Gastroesophageal sphincter (tissue), 4 donors: ENCODE measurements around the gene ZACN. TPM values are rescaled to one million over a fixed set of nuclear protein-coding genes. Genes with fewer than 3 reads are reported as not detected.

Experiments
- ATAC-seq: fragments of 150-250 bp; one replicate; pipeline ENCODE4 v1.9.1; 2016; ENCODE audit warnings: mild to moderate bottlenecking, moderate library complexity
- H3K27ac ChIP-seq, 4 donors: fragments of 200-600 bp; sonication (generic) in 3 of 4; 1 replicate in 3 of 4; 2 replicates in 1 of 4; pipeline ENCODE4 v1.5.1; 2016 to 2019
- H3K27me3 ChIP-seq: fragments of 200-600 bp; sonication (generic); one replicate; pipeline ENCODE4 v1.5.1; 2019
- H3K36me3 ChIP-seq, 2 donors: fragments of 200-600 bp; sonication (generic); one replicate each; pipeline ENCODE4 v1.5.1; 2019; ENCODE audit warnings: control low read depth in 1 of 2
- H3K4me1 ChIP-seq, 3 donors: fragments of 200-600 bp; sonication (generic); 1 replicate in 2 of 3; 2 replicates in 1 of 3; pipeline ENCODE4 v1.5.1; 2016 to 2019; ENCODE audit warnings: control low read depth in 2 of 3
- H3K4me3 ChIP-seq, 2 donors: fragments of 200-600 bp; sonication (generic); one replicate each; pipeline ENCODE4 v1.5.1; 2019; ENCODE audit warnings: mild to moderate bottlenecking in 1 of 2, moderate library complexity in 1 of 2
- H3K9me3 ChIP-seq, 3 donors: fragments of 200-600 bp; sonication (generic); one replicate each; pipeline ENCODE4 v1.5.1; 2017 to 2019; ENCODE audit warnings: control low read depth in 2 of 3
- EP300 ChIP-seq: sonication (generic); formaldehyde crosslinking; IDR thresholded peaks from one replicate; pipeline ENCODE4 v1.6.1; 2017; ENCODE audit warnings: antibody characterized with exemption, mild to moderate bottlenecking
- POLR2A ChIP-seq, 2 donors: fragments of 450-650 bp; IDR thresholded peaks; one replicate each; pipeline ENCODE4 v1.6.1; 2017; ENCODE audit warnings: antibody characterized with exemption in 2 of 2, mild to moderate bottlenecking in 2 of 2, moderate library complexity in 1 of 2
- POLR2AphosphoS5 ChIP-seq: sonication (generic); formaldehyde crosslinking; IDR thresholded peaks from one replicate; pipeline ENCODE4 v1.6.1; 2017; ENCODE audit warnings: antibody characterized with exemption
- WGBS, 2 donors: methylation state at CpG; one replicate each; pipeline ENCODE4 v1.1.5; 2018; ENCODE audit warnings: low coverage in 1 of 2; 5-methylcytosine and 5-hydroxymethylcytosine counted together
- total RNA-seq, 4 donors: library from RNA; depleted of rRNA; stranded (reverse); fragments of >200 nt; gene quantifications; one replicate each; pipeline ENCODE4 v1.1.0, GENCODE V29; 2016
- TF ChIP-seq, protein P1 (sequence below), 4 experiments: fragments of 200-600 bp in 2 of 4; fragments of 450-650 bp in 2 of 4; sonication (generic) in 1 of 4; IDR thresholded peaks; one replicate each; pipeline ENCODE4 v1.5.1; 2017 to 2019; ENCODE audit warnings: antibody characterized with exemption in 4 of 4, mild to moderate bottlenecking in 2 of 4, moderate library complexity in 2 of 4

Gene ZACN
- total RNA-seq, 4 donors from 2014 or later = not detected

DNA sequence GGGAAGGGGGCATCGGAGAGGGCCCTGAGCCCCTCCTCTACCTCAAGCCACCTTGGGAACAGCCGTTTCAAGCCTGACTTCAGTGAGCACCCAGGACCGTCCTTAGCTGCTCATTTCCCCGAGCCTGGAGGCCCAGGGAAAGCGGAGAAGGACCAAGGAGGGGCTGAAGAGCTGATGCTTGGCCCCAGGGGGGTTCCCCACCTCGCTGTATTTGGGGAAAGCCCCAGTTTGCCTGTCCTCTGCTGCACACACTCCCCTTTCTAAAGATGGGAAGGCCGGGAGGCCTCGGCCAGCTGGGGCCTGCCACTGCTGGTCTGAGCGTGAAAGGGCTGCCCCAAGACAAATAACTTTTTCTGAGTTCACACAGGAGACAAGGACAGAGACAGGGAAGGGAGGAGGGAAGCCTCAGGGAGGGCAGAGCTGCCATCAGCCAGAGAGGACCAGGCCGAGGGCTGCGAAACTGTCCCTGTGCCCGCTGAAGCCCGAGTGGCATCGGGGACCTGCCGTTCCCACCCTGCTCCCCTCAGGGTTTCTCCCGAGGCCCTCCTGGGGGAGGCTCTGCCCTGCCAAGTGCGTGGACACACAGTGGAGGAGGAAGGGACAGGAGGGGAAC is 11.6 kb downstream of the ZACN start:
- TF ChIP-seq POLR2A (IDR thresholded peaks at IDR 0.05) = no peak
- H3K27me3 ChIP-seq = no peaks in the 10 kb centered on the region
- no peak for ATAC-seq
- no peaks in the 10 kb centered on the region for H3K4me1 ChIP-seq
- H3K27ac ChIP-seq = no peak overlapping the region
- H3K36me3 ChIP-seq = peaks cover 0 to 100% of the 10 kb centered on the region in 2 donors
- H3K4me3 ChIP-seq = no peak overlapping the region
- H3K9me3 ChIP-seq = no peaks in the 10 kb centered on the region
- WGBS, 2 donors = 87 to 100% methylated on average over 2 to 6 of the region's 17 CpGs

DNA sequence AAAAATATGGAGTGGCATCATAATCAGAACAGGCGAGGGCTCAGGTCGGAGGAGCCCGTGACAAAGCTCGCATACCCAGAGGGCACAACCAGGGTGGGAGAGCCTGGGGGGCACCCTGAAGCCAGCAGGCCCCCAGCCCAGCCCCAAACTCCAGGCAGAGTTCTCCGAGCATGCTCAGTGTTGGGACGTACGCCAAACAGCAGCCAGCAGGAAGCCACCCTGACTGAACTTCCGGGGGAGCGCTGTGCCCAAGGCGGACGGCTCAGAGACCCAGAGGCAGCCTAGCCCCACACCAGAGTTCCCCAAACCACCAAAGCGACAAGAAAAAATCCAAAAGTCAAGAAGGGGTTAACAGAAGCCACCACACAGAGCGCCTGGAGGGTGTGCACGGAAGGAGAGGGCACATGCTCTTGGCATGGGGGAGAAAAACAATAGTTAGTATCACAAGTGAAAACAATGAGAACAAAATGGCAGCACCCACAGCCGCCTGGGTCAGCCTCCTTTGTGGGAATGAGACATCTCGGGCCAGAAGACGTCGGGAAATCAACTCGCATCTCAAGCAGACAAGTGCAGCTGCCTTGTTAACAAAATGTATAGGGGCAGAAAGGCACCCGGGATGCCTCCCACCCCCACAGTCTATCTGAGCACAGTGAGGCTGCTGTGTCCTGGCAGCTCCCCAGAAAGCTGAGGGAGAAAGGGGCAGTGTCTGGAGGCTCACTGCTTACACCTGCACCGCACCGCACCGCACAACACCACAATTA is 12.7 kb downstream of the ZACN start:
- 71 to 72% methylated on average over 7 to 12 of the region's 23 CpGs for WGBS, 2 donors
- Histone ChIP-seq H3K4me1 (no peaks in the 10 kb centered on the region), H3K36me3 (peaks cover 0 to 100% of the 10 kb centered on the region in 2 donors), H3K27ac (no peak overlapping the region), H3K27me3 (no peaks in the 10 kb centered on the region), H3K9me3 (no peaks in the 10 kb centered on the region), H3K4me3 (no peak overlapping the region)
- no peak for ATAC-seq
- TF ChIP-seq EP300 (no peak), POLR2A (IDR thresholded peaks at IDR 0.05) (no peak), POLR2AphosphoS5 (no peak)
- TF ChIP-seq, protein P1, sequence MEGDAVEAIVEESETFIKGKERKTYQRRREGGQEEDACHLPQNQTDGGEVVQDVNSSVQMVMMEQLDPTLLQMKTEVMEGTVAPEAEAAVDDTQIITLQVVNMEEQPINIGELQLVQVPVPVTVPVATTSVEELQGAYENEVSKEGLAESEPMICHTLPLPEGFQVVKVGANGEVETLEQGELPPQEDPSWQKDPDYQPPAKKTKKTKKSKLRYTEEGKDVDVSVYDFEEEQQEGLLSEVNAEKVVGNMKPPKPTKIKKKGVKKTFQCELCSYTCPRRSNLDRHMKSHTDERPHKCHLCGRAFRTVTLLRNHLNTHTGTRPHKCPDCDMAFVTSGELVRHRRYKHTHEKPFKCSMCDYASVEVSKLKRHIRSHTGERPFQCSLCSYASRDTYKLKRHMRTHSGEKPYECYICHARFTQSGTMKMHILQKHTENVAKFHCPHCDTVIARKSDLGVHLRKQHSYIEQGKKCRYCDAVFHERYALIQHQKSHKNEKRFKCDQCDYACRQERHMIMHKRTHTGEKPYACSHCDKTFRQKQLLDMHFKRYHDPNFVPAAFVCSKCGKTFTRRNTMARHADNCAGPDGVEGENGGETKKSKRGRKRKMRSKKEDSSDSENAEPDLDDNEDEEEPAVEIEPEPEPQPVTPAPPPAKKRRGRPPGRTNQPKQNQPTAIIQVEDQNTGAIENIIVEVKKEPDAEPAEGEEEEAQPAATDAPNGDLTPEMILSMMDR (IDR thresholded peaks at IDR 0.05) = no peak

DNA sequence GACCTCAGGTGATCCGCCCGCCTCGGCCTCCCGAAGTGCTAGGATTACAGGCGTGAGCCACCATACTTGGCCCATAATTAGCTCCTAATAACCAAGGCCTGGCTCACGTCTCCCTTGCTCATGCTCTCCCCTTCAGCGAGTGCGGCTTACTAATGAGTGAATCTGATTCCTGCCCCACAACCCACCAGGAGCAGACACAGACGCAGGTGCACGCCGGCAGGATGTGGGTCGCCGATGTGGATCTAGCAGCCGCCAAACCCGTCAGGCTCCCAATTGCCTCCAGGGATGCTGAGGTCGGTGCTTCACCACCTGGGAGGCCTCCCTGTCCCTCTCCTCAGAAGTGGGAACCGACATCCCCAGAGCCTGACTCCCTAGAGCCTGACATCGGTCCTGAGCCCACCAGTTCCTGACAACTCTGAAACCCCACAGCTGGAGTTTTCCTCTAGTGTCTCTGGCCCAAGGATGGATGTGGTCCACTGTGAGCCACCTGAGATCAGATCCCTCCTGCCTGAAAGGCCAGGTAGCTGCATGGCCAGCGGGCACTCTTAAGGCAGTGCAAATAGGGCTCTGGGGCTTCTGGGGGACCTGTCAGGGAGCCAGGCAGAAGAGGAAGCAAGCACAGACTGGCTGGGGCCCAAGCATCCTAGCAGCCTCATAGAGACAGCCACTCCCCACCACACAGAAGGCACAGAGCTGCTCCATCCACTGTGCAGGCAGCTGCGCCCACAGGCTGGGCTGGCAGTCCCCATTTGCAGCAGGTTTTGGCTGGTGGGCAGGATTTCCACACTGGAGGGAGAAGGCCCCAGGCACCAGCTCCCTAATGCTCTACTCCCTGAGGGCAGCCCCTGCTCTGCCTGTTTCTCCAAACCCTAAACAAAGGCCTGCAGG is 13.8 kb downstream of the ZACN start:
- peaks cover 0 to 100% of the 10 kb centered on the region in 2 donors for H3K36me3 ChIP-seq
- 82% methylated on average over 8 of the region's 20 CpGs; no CpG with 5 or more reads in 1 of the 2 donors for WGBS, 2 donors
- no peaks in the 10 kb centered on the region for H3K4me1 ChIP-seq
- no peak overlapping the region for H3K4me3 ChIP-seq
- no peaks in the 10 kb centered on the region for H3K9me3 ChIP-seq
- TF ChIP-seq POLR2AphosphoS5 = no peak
- H3K27me3 ChIP-seq = no peaks in the 10 kb centered on the region
- H3K27ac ChIP-seq = no peak overlapping the region
- no peak for ATAC-seq

DNA sequence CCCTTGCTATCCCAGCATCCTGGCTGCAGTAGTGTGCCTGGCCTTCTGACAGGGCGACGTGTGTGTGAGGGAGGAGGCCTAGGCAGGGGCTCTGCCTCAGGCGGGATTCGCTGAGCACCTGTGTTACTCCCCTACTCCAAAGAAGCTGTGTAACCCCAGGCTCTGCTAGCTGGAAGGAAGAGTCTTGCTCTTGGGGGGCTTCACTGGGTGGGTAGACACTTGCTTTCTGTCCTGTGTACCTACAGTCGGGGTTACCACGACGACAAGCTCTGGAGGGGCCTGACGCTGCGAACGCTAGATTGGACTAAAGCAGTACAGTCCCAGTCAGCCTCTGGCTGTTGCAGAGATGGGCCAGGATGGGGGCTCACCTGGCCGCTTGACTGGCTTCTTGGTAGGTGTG is 15.1 kb downstream of the ZACN start:
- Histone ChIP-seq H3K36me3 (peaks cover 0 to 100% of the 10 kb centered on the region in 2 donors), H3K27ac (no peak overlapping the region), H3K4me3 (no peak overlapping the region), H3K27me3 (no peaks in the 10 kb centered on the region), H3K4me1 (no peaks in the 10 kb centered on the region), H3K9me3 (no peaks in the 10 kb centered on the region)
- TF ChIP-seq POLR2AphosphoS5 (no peak), EP300 (no peak)
- no CpG with 5 or more reads among the region's 11 CpGs for WGBS, 2 donors
- ATAC-seq = no peak

GRCh38 chr17:76095943-76096342 is 17.0 kb downstream of the ZACN start:
- H3K9me3 ChIP-seq = no peaks in the 10 kb centered on the region
- 78 to 79% methylated on average over 5 to 11 of the region's 13 CpGs for WGBS, 2 donors
- TF ChIP-seq EP300 = no peak
- no peak for TF ChIP-seq POLR2A (IDR thresholded peaks at IDR 0.05)
- TF ChIP-seq, protein P1 (IDR thresholded peaks at IDR 0.05) = no peak
- no peak for TF ChIP-seq POLR2AphosphoS5
- no peak for ATAC-seq
- H3K36me3 ChIP-seq = peaks cover 0 to 100% of the 10 kb centered on the region in 2 donors
- no peaks in the 10 kb centered on the region for H3K27me3 ChIP-seq
- no peak overlapping the region for H3K4me3 ChIP-seq
- no peaks in the 10 kb centered on the region for H3K4me1 ChIP-seq
- no peak overlapping the region for H3K27ac ChIP-seq

DNA sequence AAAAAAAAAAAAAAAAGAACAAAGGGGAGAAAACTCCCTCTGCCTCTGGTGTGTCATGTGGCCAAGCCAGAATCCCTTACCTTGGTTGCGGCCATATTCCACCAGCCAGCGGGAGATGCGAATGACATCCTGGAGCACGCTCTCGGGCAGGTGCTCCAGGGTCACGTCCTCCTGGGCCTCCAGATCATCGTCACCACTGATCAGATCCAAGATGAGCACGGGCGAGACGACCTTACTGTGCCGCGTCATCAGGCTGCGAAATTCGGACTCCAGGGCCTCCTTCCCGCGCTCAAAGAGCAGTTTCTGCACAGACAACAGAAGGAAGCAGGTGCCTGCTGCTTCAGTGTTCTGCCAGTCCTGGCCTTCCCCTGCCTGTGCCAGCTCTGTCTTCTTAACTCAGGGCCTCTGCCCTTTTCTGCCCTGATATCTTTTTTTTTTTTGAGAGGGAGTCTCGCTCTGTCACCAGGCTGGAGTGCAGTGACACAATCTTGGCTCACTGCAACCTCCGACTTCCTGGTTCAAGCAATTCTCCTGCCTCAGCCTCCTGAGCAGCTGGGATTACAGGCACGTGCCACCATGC is 18.8 kb downstream of the ZACN start:
- peaks cover 0 to 93% of the 10 kb centered on the region in 2 donors for H3K36me3 ChIP-seq

More for the DNA sequence above, 18.8 kb downstream of the ZACN start:
- 85 to 93% methylated on average over 5 of the region's 19 CpGs for WGBS, 2 donors
- Histone ChIP-seq H3K27me3 (no peaks in the 10 kb centered on the region), H3K9me3 (no peaks in the 10 kb centered on the region), H3K4me3 (no peak overlapping the region), H3K4me1 (peaks cover 0 to 16% (median 10%) of the 10 kb centered on the region in 3 donors), H3K27ac (no peak overlapping the region)
- ATAC-seq = no peak
- TF ChIP-seq POLR2AphosphoS5 (no peak), EP300 (no peak), POLR2A (IDR thresholded peaks at IDR 0.05) (no peak)
- TF ChIP-seq, protein P1 (IDR thresholded peaks at IDR 0.05) = no peak
